Islet of Langerhans (tissue), 1 donor: ENCODE measurements around the gene SV2C.

Experiments used
- FAIRE-seq: peaks from one replicate; lab custom pipeline; 2011; peaks lifted over from hg19 to GRCh38; lab: Jason Lieb, UNC

Gene SV2C

GRCh38 chr5:76099756-76100155 is 16.6 kb downstream of the SV2C start:
- no peak for FAIRE-seq

GRCh38 chr5:76104027-76104426 is 20.8 kb downstream of the SV2C start:
- FAIRE-seq: no peak

GRCh38 chr5:76106149-76106548 is 23.0 kb downstream of the SV2C start:
- no peak for FAIRE-seq

GRCh38 chr5:76111477-76112174 is 28.4 kb downstream of the SV2C start:
- FAIRE-seq: no peak

GRCh38 chr5:76113103-76113502 is 29.9 kb downstream of the SV2C start:
- no peak for FAIRE-seq

GRCh38 chr5:76114179-76114851 is 31.1 kb downstream of the SV2C start:
- FAIRE-seq: no peak

GRCh38 chr5:76125346-76125745 is 42.2 kb downstream of the SV2C start:
- no peak for FAIRE-seq

GRCh38 chr5:76125888-76126287 is 42.7 kb downstream of the SV2C start:
- no peak for FAIRE-seq

- FAIRE-seq: no peak
Observed at GRCh38 chr5:76134003-76134402, 50.8 kb downstream of the SV2C start.

- FAIRE-seq: no peak
Observed at GRCh38 chr5:76134646-76135045, 51.5 kb downstream of the SV2C start.

- no peak for FAIRE-seq
Observed at GRCh38 chr5:76137887-76138542, 54.8 kb downstream of the SV2C start.

- FAIRE-seq: no peak
Observed at GRCh38 chr5:76143884-76144283, 60.7 kb downstream of the SV2C start.

GRCh38 chr5:76144513-76145274 is 61.5 kb downstream of the SV2C start:
- FAIRE-seq: no peak

- no peak for FAIRE-seq
Observed at GRCh38 chr5:76145945-76146344, 62.8 kb downstream of the SV2C start.

- FAIRE-seq: no peak
Observed at GRCh38 chr5:76149636-76150035, 66.5 kb downstream of the SV2C start.

GRCh38 chr5:76152161-76152560 is 69.0 kb downstream of the SV2C start:
- FAIRE-seq: no peak

GRCh38 chr5:76152700-76153099 is 69.5 kb downstream of the SV2C start:
- FAIRE-seq: no peak

GRCh38 chr5:76153271-76153670 is 70.1 kb downstream of the SV2C start:
- FAIRE-seq: no peak

- no peak for FAIRE-seq
Observed at GRCh38 chr5:76154009-76154690, 71.0 kb downstream of the SV2C start.

GRCh38 chr5:76155536-76155935 is 72.4 kb downstream of the SV2C start:
- FAIRE-seq: no peak

GRCh38 chr5:76162335-76162734 is 79.2 kb downstream of the SV2C start:
- no peak for FAIRE-seq

GRCh38 chr5:76163111-76163628 is 80.0 kb downstream of the SV2C start:
- no peak for FAIRE-seq
